K562 (cell line): Measurements from ENCODE around the gene NDUFAF2. TPM values are rescaled to one million over a fixed set of nuclear protein-coding genes. Genes with fewer than 3 reads are reported as not detected.
A peak's percentile ranks its signal among the peaks of the same experiment; 100 is the strongest.

Experiments used
- ATAC-seq: fragments of 200-7000 bp; cut with Tn5 transposase; 3 replicates; pipeline ENCODE4 v1.9.1; 2020; ENCODE audit warnings: moderate library complexity
- BruUV-seq: library from RNA; stranded (reverse); fragments of 400-500 nt; replicated peaks from 2 replicates; lab custom pipeline; 2021; lab: Mats Ljungman, UMichigan
- CTCF ChIA-PET: fragments of 300-600 bp; formaldehyde crosslinking; extraction: SDS; loops from one replicate; lab custom pipeline; 2021; ENCODE audit warnings: low intra/inter-chr PET ratio; lab: Yijun Ruan, JAX
- POLR2A ChIA-PET: fragments of 300-600, 350-650 bp; sonication (Branson Sonifier 250); formaldehyde crosslinking; extraction: SDS; loops from one replicate; lab custom pipeline; 2021; ENCODE audit warnings: antibody characterized with exemption, inconsistent platforms; lab: Yijun Ruan, JAX
- DNase-seq, 4 experiments: peaks; one replicate each; pipeline versions ENCODE4 v3.0.0 to v3.0.0-alpha.2; 2011 to 2018; ENCODE audit warnings: low spot score in 3 of 4, mixed read lengths in 3 of 4; ENCODE audit errors: extremely low read depth in 1 of 4
- FAIRE-seq: peaks from 2 replicates; lab custom pipeline; 2011; peaks lifted over from hg19 to GRCh38; lab: Jason Lieb, UNC
- H2AFZ ChIP-seq: 2 replicates; pipeline ENCODE4 v1.6.0; 2011; ENCODE audit warnings: low read depth, low read length, control low read depth, inconsistent platforms
- H3K27ac ChIP-seq: fragments of 200-600 bp; 3 replicates; pipeline ENCODE4 v1.8.0; 2011; ENCODE audit warnings: low read depth, mild to moderate bottlenecking, control low read depth, inconsistent platforms, low read length, moderate library complexity, mixed read lengths; ENCODE audit errors: extremely low read depth
- H3K27me3 ChIP-seq, 2 experiments: fragments of 300-600 bp in 1 of 2; 2 replicates in 1 of 2; 3 replicates in 1 of 2; pipeline versions ENCODE4 v1.6.0 to v1.8.0; 2011; ENCODE audit warnings: inconsistent platforms in 2 of 2, low read length in 2 of 2, mild to moderate bottlenecking in 1 of 2, mixed read lengths in 1 of 2, moderate library complexity in 1 of 2; ENCODE audit not compliant: control insufficient read depth in 2 of 2, insufficient read depth in 2 of 2
- H3K36me3 ChIP-seq: fragments of 300-600 bp; 3 replicates; pipeline ENCODE4 v1.8.0; 2011; ENCODE audit warnings: mild to moderate bottlenecking, low read length, inconsistent platforms; ENCODE audit not compliant: control insufficient read depth, insufficient read depth
- H3K4me1 ChIP-seq, 2 experiments: fragments of 200-600 bp in 1 of 2; replicated peaks in 1 of 2; 2 replicates in 1 of 2; 3 replicates in 1 of 2; pipeline versions ENCODE4 v1.5.1 to v1.8.0; 2011; ENCODE audit warnings: inconsistent platforms in 2 of 2, low read length in 2 of 2, mild to moderate bottlenecking in 1 of 2, mixed read lengths in 1 of 2, moderate library complexity in 1 of 2; ENCODE audit not compliant: control insufficient read depth in 2 of 2, insufficient read depth in 2 of 2
- H3K4me2 ChIP-seq: 2 replicates; pipeline ENCODE4 v1.6.1; 2011; ENCODE audit warnings: low read length, control low read depth, inconsistent platforms, mixed read lengths; ENCODE audit not compliant: insufficient read depth
- H3K4me3 ChIP-seq: fragments of 200-600 bp; sonication (generic), shearing (Covaris generic); 2 replicates; pipeline ENCODE4 v1.5.1; 2016; ENCODE audit warnings: control low read depth, inconsistent platforms
- H3K79me2 ChIP-seq: fragments of 200-600 bp; 3 replicates; pipeline ENCODE4 v1.8.0; 2011; ENCODE audit warnings: low read length, inconsistent platforms; ENCODE audit not compliant: control insufficient read depth, insufficient read depth
- H3K9ac ChIP-seq, 2 experiments: 2 replicates each; pipeline versions ENCODE4 v1.6.0 to v1.6.1; 2011; ENCODE audit warnings: low read depth in 2 of 2, low read length in 2 of 2, control low read depth in 1 of 2, inconsistent platforms in 1 of 2, mild to moderate bottlenecking in 1 of 2, mixed read lengths in 1 of 2; ENCODE audit not compliant: insufficient read depth in 1 of 2
- H3K9me1 ChIP-seq: one replicate; pipeline ENCODE4 v1.6.0; 2011; ENCODE audit warnings: inconsistent platforms, mild to moderate bottlenecking, low read length, moderate library complexity; ENCODE audit not compliant: control insufficient read depth, insufficient read depth
- H3K9me3 ChIP-seq: replicated peaks from 2 replicates; pipeline ENCODE4 v1.5.1; 2011; ENCODE audit warnings: low read depth, low read length, inconsistent platforms; ENCODE audit not compliant: control insufficient read depth, insufficient read depth
- H4K20me1 ChIP-seq: replicated peaks from 2 replicates; pipeline ENCODE4 v1.6.1; 2011; ENCODE audit warnings: low read length, inconsistent platforms, mixed read lengths; ENCODE audit not compliant: control insufficient read depth, insufficient read depth
- GABPB2 ChIP-seq: fragments of 250-450 bp; sonication (Bioruptor Pico); conservative IDR thresholded peaks from 2 replicates; pipeline ENCODE4 v1.5.1; 2021; ENCODE audit warnings: mild to moderate bottlenecking
- HINFP ChIP-seq: fragments of 450-650 bp; conservative IDR thresholded peaks from 2 replicates; pipeline ENCODE4 v1.6.1; 2016; ENCODE audit warnings: missing genetic modification characterization, low read depth, mild to moderate bottlenecking, control low read depth, missing compliant biosample characterization
- HNRNPUL1 ChIP-seq: fragments of 200-400 bp; formaldehyde crosslinking; IDR thresholded peaks from 2 replicates; pipeline ENCODE4 v1.6.1; 2017; ENCODE audit warnings: low read length
- ZNF316 ChIP-seq: fragments of 450-650 bp; IDR thresholded peaks from 2 replicates; pipeline ENCODE4 v1.6.1; 2016
- ZNF449 ChIP-seq: fragments of 250-450 bp; sonication (Bioruptor Pico); IDR thresholded peaks from 2 replicates; pipeline ENCODE4 v1.8.0; 2022; ENCODE audit warnings: moderate library complexity, mild to moderate bottlenecking, inconsistent platforms
- ZNF592 ChIP-seq: fragments of 450-650 bp; IDR thresholded peaks from 2 replicates; pipeline ENCODE4 v1.6.1; 2017; ENCODE audit warnings: antibody characterized with exemption, mild to moderate bottlenecking
- WGBS: fragments of 100-300 bp; shearing (Covaris generic); methylation state at CpG from one replicate; pipeline ENCODE4 v1.1.6; 2016; ENCODE audit warnings: low coverage, mixed read lengths; ENCODE audit not compliant: insufficient coverage; ENCODE audit errors: missing lambda C conversion rate; 5-methylcytosine and 5-hydroxymethylcytosine counted together
- in situ Hi-C: fragments of 300-500 bp; cut with MboI; formaldehyde crosslinking; loops from 4 replicates; pipeline ENCODE4 v1.15.0; 2018; ENCODE audit warnings: inconsistent platforms, mixed read lengths
- intact Hi-C: fragments of 100-400 bp; cut with micrococcal nuclease; formaldehyde crosslinking; loops from 2 replicates; pipeline ENCODE4 v1.14.2; 2022
- polyA plus RNA-seq, 8 experiments: library from polyadenylated mRNA; depleted of rRNA in 4 of 8; stranded (reverse) in 5 of 8; unstranded in 3 of 8; fragments of >200 nt; fragmentation: Nextera tagmentation in 2 of 8; fragmentation: Illumina TruSeq in 1 of 8; extraction: Ambion mirVana in 2 of 8; extraction: Trizol in 1 of 8; gene quantifications; 2 replicates each; pipeline versions ENCODE4 v1.2.1 to v1.2.3, GENCODE V29; 2011 to 2014; ENCODE audit warnings: inconsistent platforms in 1 of 8, missing spikeins in 1 of 8
- total RNA-seq, 7 experiments: library from RNA; depleted of rRNA in 6 of 7; stranded (reverse); fragments of >200 nt in 6 of 7; fragmentation: Illumina TruSeq in 2 of 7; extraction: Trizol in 2 of 7; gene quantifications; 2 replicates each; pipeline versions ENCODE4 v1.2.1 to v1.2.3, GENCODE V29; 2011 to 2021; ENCODE audit warnings: low replicate concordance in 1 of 7

Gene NDUFAF2
- total and polyA plus RNA-seq, 9 of the 15 experiments (the other 6 are each of a cell fraction or from before 2014, with no cell fraction given) = 56.0 to 155 (median 95.9) TPM

GRCh38 chr5:61177716-61178115 is 232.7 kb downstream of the NDUFAF2 start (continued):
- TF ChIP-seq ZNF592 (no peak), ZNF449 (no peak), GABPB2 (CRISPR knock-in tag) (no peak), HNRNPUL1 (no peak)

GRCh38 chr5:61178702-61179101 is 233.7 kb downstream of the NDUFAF2 start:
- TF ChIP-seq ZNF316 (peak; percentile 49; the same call in 1 of the 2 replicates), HINFP (tag) (no peak)
- Histone ChIP-seq H3K79me2 (no peaks in the 10 kb centered on the region), H3K4me2 (no peak overlapping the region), H3K4me1 (no peaks in the 10 kb centered on the region), H2AFZ (no peak overlapping the region), H4K20me1 (no peaks in the 10 kb centered on the region), H3K4me3 (no peak overlapping the region), H3K36me3 (no peaks in the 10 kb centered on the region), H3K9ac (no peak overlapping the region), H3K27ac (no peak overlapping the region), H3K27me3 (no peaks in the 10 kb centered on the region), H3K9me3 (no peaks in the 10 kb centered on the region), H3K9me1 (no peaks in the 10 kb centered on the region)
- ATAC-seq (no peak), FAIRE-seq (no peak), DNase-seq (no peak)
- ChIA-PET CTCF (no interaction called here), POLR2A (interaction anchor here (1.2 kb wide), 1 partner anchor 14 kb away, joined by 3 read pairs; no protein-coding TSS in a partner anchor)
- 29% methylated on average over 4 of the region's 4 CpGs for WGBS
- intact Hi-C loops = no loop called here
- no TSS peak for BruUV-seq
- in situ Hi-C loops = no loop called here
